ENCODE measurements around the gene GLCCI1.

DNA sequence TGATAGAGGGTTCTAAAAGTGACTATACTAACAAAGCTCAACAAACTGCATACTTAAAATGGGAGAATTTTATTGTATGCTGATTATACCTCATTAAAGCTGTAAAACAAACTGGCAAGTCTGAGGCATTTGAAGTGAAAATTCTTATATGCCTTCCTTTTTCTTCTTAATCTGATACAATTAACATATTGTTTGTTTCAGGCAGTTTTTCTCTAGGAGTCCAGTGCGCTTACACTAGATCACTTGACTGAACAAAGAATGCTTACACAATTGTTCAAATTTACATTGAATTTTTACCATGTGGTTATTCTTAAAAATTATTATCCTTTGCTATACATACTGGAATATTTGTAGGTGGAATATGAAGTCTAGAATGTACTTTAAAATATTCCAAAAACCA, 89.0 kb downstream of the GLCCI1 start:
- no peak for TF ChIP-seq EZH2 (IDR thresholded peaks at IDR 0.05)
- no peak for TF ChIP-seq POLR2AphosphoS5 (IDR thresholded peaks at IDR 0.05; ENCODE audit: borderline replicate concordance, low read depth, low read length)
- no peak for TF ChIP-seq FOXP2 (optimal IDR thresholded peaks at IDR 0.05; ENCODE audit: control extremely low read depth, extremely low read length, insufficient read depth)

Measured in SK-N-MC (cell line).